Activated CD4-positive, CD25-positive, alpha-beta regulatory T cell treated with anti-CD3 and anti-CD28 coated beads, Interleukin-2, amount 50 U/mL, for 16 hours (primary cell): Measurements from ENCODE around the gene TVP23C.
"Not testable (repeated sequence)": the region's sequence is repeated elsewhere in the genome, so short reads cannot be mapped to it uniquely, and the experiment has no call there.

Experiments used
- DNase-seq: peaks from one replicate; pipeline ENCODE4 v3.0.0-alpha.2; 2020; ENCODE audit warnings: low read depth, low spot score

TVP23C gene

GRCh38 chr17:15563375-15563857 lies at the start of gene TVP23C:
Gene TVP23C, minus strand, starts transcription at chr17:15563483. Its CDS starts 35 bp downstream, at chr17:15563448.
- peak; percentile 42 for DNase-seq

DNA sequence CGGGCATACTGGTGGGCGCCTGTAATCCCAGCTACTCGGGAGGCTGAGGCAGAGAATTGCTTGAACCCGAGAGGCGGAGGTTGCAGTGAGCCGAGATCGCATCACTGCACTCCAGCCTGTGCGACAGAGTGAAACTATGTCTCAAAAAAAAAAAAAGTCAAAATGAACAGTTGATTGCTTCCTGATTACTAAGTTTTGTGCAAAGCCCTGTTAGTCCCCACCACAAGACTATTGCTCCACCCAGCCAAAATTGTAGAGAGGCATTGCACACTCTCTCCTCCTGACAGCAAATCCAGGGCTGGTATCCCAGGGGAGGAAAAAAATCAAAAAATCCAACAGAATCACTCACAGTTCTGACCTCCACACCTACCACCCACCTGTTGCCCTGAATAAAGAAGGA lies 29.7 kb upstream of the TVP23C start:
- DNase-seq: not testable (repeated sequence)

GRCh38 chr17:15591986-15592385 lies 28.7 kb upstream of the TVP23C start:
- DNase-seq: not testable (repeated sequence)

- DNase-seq: not testable (repeated sequence)
Measured at GRCh38 chr17:15590844-15591243, 27.6 kb upstream of the TVP23C start.

GRCh38 chr17:15589544-15590536 lies 26.6 kb upstream of the TVP23C start:
- DNase-seq: peak; percentile 4

DNA sequence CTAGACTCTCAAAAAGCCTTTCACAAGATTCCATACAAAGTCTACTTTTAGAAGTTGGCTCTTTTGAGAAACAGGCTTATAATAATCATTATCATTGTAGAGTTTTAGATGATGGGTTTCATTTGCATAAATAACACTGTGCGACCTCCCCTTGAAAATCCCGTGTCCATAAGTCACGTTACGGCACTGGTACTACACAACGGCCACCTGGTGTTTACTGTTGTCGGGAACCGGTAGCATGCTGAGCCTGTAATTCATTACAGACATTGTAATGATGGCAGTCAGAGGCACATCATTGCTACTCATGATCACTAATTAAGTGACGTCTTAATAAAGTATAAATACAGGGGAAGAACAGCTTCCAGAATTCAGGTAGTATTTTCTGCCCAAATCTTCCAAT lies 24.7 kb upstream of the TVP23C start:
- DNase-seq: not testable (repeated sequence)

GRCh38 chr17:15583313-15583712 lies 20.0 kb upstream of the TVP23C start:
- not testable (repeated sequence) for DNase-seq

DNA sequence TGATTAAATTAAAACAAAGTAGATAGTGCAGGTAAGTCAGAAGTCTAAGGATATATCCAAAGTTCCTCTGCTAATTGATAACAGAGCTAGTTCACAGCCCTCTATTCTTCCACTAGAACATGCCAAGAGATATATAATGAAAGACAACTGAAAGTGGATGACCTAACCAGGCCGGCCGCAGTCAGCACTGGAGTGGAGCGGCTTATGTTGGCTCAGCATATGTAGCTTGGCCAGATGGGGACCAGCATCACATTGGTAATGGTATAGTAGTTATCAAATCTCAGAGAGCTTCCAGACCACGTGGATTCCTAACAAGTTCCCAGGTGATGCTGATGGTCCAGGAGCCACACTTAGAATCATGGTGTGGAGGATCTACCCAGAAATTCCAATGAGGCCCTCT lies 18.2 kb upstream of the TVP23C start:
- not testable (repeated sequence) for DNase-seq

DNA sequence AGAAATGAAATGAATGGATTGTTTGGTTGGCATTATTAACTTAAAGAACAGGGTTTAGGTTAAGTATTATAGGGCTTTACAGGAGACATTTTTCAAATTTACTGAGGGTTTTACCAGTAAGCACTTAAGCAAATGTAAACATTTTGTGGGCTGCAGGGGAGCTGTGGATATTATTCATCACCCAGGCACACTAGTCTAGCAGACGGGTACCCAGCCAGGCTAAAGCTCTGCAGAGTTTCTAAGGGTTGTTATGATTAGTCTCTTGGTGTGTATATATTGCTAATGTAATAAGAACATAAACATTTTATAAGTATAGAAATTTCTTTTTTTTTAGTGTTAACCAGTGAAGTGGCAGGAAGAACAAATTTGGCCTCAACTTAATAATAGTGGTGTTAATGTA lies 13.6 kb upstream of the TVP23C start:
- DNase-seq: not testable (repeated sequence)

GRCh38 chr17:15574660-15575059 lies 11.4 kb upstream of the TVP23C start:
- not testable (repeated sequence) for DNase-seq

DNA sequence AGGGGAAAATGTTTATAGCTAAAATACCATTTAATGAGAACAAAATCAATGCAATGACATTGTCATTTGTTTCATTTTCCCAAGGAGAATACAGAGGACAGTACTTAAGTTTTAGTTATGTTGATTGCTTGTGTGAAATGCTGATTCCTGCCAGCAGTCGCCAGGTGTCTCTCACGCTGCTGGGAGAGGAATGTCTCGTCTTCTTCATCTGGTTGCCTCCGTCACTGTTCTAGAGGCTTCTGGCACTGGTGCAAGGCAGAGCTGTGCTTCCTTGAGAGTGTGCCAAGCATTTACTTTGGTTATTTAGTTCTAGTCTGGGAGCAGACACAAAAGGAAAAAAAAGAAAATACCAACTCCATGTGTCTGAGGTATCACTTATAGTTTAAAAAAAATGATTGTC lies 10.6 kb upstream of the TVP23C start:
- not testable (repeated sequence) for DNase-seq

- DNase-seq: not testable (repeated sequence)
Measured at GRCh38 chr17:15562613-15563374, 489 bp downstream of the TVP23C start.

DNA sequence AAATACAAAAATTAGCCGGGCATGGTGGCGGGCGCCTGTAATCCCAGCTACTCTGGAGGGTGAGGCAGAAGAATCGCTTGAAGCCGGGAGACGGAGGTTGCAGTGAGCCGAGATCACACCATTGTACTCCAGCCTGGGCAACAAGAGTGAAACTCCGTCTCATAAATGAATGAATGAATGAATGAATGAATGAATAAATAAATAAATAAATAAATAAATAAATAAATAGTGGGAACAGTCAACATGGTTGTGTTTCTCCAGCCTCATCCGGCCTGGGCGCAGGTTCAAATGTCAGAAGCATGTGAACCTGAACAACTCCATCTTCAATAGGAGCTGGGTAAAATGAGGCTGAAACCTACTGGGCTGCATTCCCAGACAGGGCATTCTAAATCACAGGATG lies 1.8 kb downstream of the TVP23C start:
- DNase-seq: not testable (repeated sequence)

GRCh38 chr17:15558403-15559105 lies 4.7 kb downstream of the TVP23C start:
- DNase-seq: not testable (repeated sequence)

- DNase-seq: not testable (repeated sequence)
Measured at GRCh38 chr17:15557334-15557832, 5.9 kb downstream of the TVP23C start.

DNA sequence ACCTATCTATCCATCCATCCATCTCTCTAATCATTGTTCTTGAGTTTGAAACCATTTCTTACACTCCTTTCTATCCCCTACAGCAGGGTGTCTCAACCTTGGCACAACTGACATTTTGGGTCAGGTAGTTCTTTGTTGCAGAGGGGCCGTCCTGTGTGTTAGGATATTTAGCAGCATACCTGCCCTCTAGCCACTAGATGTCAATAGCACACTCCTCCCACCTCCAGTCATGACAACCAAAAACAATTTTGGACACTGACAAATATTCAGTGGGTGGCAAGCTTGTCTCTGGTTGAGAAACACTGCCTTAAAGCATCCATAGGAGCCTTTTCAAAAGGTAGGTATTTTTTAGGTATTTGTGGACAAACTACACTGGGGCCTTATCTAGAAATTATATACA lies 10.4 kb downstream of the TVP23C start:
- not testable (repeated sequence) for DNase-seq

GRCh38 chr17:15549552-15549951 lies 13.7 kb downstream of the TVP23C start:
- DNase-seq: not testable (repeated sequence)

DNA sequence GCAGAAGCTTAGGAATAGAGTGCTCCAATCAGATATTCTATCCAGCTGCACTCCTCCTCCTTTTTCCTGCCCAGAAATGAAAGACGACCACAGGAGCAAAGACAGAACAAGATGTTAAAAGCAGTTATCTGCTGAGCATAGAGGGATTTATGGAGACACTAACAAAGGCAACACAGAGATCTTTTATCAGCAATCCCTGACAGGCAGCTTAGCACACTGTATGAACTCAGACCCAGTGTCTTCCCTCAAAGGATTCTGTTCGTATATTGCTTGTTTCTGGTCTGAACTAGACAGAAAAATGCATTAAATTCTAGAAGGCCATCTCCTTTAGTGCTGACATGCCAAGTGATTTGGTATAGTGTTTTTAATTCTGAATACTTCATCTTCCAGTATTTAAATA lies 16.7 kb downstream of the TVP23C start:
- DNase-seq: not testable (repeated sequence)

DNA sequence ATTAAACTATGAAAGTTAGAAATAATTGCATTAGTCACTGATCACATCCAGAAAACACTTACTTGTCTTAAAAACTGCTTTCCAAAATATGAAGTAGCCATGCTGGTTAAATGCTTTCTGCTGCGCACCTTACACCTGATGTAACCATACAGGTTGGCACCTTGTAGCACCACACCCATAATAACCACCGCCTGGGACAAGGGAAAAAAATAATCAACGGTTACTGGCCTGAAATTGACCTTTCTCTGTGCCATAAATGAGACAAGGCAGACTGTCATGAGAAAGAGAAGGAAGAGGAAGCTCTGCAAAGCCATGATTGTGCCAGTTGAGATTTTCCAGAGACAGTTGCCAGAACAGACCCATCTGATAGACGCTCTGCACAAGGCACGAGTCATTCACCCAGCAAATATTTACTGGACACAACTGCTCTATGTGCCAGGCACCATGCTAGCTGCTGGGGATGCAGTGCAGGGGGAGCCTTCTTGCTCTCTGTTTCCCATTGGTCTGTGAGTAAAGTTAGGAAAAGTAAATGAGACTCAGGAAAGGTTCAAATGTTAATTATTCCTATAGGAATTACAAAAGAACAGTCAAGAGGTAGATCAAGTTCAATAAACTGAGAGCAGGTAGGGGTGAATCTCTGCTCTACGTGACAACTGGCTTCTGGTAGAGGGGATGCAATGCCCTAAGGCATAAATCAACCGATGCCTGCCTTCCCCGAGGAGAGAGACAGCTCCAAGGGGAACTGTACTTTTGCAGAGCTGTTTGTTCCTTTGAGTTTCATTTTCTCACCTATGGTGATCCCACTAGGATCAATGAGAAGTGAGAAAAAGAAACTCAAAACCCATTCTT lies 22.7 kb downstream of the TVP23C start:
- DNase-seq: not testable (repeated sequence)

GRCh38 chr17:15533122-15533521 lies 30.2 kb downstream of the TVP23C start:
- DNase-seq: not testable (repeated sequence)
